Inflammatory macrophage (primary cell): ENCODE measurements around the gene ELMO1.
A peak's percentile ranks its signal among the peaks of the same experiment; 100 is the strongest.

Experiments
- DNase-seq, 2 donors: peaks; one replicate each; pipeline ENCODE4 v3.0.0-alpha.2; 2020 to 2022

ELMO1 gene

DNA sequence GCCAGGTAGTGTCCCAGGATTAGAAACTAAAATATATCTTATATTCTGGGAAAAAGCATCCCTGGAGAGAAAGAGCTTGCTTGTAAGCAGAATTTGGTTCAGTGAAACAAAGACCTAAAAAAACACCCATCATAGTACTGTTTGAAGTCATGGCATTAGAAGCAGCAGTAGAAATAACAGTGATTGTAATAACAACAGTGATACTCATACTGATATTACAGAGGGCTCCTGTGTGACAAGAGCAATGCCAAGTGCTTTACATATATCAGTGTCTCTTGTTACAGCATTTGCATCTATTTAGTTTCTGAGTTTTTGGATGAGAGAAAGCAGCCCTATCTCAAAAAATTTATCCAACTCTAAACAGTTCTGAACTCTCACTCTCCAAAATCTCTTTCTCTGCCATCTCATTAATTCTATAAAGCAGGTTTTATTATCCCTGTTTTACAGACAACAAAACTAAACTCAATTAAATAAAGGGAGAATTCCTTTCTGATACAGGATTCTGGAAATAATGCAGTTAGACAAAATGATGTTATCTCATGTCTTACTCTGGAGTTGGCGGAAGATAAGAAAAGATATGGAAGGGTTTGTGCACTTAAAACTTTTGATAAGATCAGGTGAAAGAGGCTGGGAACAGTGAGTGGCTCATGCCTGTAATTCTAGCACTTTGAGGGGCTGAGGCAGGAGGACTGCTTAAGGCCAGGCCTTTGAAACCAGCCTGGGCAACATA lies 577.9 kb downstream of the ELMO1 start:
- DNase-seq = no peak

DNA sequence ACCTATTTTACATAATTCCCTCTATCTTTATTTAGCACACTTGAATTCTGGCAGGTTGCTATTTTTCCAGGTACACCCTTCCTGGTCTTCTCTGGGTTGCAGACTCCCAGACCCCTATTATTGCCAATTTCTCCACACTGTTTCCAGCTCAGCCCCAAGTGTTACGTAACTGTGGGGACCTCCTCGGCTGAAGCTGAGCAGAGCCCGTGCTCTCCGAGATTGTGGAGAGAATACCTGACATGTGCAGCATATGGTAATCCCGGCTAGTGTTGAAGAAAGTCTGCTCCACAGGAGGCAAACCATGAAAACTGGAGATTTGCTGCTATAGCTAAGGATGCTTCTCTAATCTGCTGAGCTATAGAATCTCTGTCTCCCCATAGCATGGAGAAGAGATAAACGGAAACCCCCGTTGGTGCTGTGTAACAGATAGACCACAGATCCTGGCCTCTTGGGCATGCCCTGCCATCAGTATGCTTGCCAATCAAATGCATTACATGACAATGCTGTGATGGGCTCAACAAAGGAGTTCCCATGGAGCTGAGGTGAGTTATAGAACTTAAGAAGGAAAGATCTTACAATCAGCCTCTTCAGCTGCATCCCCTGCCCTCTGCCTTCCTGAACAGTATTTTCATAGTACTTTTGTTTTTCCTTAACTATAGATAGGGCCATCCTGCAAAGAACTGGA lies 579.8 kb downstream of the ELMO1 start:
- no peak for DNase-seq

- DNase-seq = no peak
These were observed 583.6 kb downstream of the ELMO1 start for GRCh38 chr7:36865019-36865418.

- no peak for DNase-seq
These were observed 584.6 kb downstream of the ELMO1 start for GRCh38 chr7:36863901-36864701.

DNA sequence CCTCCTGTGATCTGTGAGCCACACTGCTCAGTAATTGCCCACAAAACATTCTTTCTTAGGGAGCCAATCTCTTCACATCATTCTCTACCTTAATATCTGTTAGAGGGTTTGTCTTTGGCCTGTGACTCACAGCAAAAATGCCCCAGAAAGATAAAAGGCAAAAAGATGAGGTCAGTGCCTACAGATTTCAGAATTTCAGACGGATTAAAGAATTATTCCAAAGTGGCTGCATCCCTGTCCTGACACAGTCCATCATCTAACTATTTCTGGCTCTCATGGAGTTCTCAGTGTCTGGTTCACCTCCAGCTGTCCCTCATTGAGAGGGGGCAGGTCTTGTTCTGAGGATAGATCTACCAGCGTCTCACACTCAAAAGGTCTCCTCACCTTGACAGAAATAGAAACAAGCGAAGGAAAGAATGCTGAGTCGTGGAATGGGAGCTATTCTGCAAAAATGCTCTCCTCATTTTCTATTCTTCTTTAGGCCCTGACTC lies 585.8 kb downstream of the ELMO1 start:
- DNase-seq = no peak

DNA sequence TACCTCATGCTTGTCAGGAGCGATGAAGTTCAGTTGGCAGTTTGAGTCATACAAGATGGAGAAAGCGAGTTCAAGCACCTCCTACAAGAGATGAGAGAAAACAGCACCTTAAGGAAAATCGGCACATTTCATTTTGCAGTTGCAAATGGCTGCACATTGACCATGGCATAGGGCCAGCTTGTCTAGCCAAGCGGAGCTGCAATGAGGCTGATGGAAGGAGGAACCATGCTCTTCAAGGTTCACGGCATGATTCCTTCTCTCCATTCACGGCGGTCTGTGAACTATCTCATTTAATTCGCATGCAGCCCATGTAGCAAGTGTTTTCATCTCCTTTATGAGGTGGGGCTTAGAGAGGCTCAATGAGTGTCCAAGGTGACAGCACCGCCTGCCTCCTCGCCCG lies 587.0 kb downstream of the ELMO1 start:
- no peak for DNase-seq

DNA sequence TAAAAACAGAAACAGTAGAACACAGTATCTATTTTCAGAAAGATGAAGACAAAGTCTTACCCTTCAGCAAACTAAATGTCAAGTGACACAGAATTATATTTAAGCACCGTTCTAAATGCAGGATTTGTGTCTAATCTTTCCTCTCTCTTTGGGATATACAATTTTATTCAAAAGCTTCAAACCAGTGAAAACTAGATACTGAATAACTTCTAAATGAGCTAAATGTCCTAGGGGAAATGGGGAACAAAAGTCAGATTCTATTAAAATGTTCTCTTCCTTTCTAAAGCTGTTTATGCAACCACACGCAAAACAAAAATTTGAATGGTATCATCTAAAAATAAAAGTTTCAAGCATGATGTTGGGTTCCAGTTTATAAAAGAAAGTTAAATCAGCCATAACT lies 588.0 kb downstream of the ELMO1 start:
- DNase-seq = no peak

DNA sequence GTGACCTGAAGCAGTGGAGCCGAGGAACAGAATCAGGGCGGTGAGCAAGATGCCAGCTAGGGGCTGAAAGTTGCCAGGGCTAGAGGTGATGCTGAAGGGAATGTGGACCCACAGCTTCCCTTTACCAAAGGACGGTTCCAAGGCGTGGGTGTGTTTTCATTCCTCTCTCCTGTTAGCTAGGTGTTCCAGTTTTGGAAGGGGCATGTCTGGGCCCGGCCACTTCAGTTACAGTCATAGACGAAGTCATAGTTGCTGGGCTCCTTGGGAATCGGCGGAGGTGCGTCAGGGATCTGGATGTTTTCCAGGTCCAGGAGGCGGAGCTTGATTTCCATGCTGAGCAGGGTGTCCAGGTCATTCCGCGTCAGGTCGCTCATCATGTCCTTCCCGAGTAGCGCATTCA lies 593.3 kb downstream of the ELMO1 start:
- DNase-seq = no peak

GRCh38 chr7:36854652-36855051 lies 594.0 kb downstream of the ELMO1 start:
- DNase-seq = peak in 1 of 2 donors; percentile 8

DNA sequence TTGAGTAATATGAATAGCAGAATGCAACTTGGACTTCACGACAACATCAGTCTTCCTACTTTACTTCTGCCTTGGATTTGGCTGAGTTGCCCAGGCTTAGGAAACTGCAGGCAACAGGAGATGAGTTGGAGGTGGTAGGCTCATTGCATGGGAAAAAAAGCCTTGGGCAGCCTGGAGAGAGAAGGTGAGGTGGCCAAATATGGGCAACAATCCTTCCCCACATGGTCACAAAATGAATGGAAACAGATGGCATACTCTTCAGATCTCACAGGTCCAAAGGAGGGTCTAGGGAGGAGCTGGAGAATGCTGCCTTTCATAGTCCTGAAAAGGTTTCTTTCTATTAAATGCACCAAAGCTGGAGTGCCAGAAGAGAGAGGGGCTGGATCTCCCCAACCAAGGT lies 595.7 kb downstream of the ELMO1 start:
- DNase-seq = no peak

DNA sequence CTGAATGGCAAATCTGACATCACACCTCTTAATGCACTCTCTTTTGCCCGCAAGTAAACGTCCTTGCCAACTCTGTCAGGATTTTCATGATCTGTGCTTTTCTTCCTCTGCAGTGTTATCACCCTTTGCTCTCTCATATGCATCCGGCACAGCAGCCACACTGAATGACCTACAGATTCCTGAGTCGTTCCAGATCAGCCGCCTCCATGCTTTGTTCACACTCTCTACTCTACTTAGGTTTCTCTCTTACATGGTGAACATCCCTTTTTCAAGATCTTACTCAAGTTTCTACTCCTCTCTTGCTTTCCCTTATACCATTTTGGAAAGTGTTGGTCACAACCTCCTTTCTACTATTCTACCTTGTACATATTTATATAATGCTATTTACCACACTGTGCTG lies 596.6 kb downstream of the ELMO1 start:
- DNase-seq = no peak

- DNase-seq = no peak
These were observed 597.3 kb downstream of the ELMO1 start for GRCh38 chr7:36851382-36851781.

DNA sequence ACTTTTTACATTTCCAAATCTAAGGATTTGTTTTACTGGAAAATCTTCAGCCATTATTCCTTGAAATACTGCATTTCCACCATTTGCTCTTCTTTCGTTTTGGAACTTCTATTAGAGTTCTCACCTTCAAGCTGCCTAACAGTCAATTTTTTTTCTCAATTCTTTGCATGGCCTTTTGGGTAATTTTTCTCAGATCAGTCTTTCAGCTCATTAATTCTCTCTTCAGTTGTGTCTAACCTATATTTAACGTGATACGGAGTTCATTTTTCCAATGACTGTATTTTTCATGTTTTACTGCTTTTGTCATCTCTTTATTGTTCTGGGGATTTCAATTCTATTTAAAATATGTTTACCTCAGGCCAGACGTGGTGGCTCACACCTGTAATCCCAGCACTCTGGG lies 600.7 kb downstream of the ELMO1 start:
- DNase-seq = no peak

DNA sequence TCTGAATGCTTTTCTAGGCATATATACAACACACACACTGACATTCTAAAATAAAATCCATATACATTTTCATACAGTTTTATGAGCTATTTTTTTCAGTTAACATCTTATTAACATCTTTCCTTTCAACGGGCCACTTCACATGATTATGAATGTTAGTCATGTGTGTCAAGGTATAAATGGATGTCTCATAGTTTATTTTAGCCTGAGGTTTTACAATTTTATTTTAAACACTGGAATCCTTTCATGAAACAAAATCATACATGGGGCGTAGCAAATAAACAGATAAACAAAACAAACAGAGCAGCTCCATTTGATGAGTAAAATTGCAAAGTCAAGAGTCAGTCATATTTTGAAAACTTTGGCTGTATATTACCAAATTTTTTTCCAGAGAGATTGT lies 604.3 kb downstream of the ELMO1 start:
- no peak for DNase-seq

- no peak for DNase-seq
These were observed 607.8 kb downstream of the ELMO1 start for GRCh38 chr7:36840904-36841303.

- DNase-seq = no peak
These were observed 609.9 kb downstream of the ELMO1 start for GRCh38 chr7:36838616-36839225.

- no peak for DNase-seq
These were observed 617.6 kb downstream of the ELMO1 start for GRCh38 chr7:36831049-36831448.

DNA sequence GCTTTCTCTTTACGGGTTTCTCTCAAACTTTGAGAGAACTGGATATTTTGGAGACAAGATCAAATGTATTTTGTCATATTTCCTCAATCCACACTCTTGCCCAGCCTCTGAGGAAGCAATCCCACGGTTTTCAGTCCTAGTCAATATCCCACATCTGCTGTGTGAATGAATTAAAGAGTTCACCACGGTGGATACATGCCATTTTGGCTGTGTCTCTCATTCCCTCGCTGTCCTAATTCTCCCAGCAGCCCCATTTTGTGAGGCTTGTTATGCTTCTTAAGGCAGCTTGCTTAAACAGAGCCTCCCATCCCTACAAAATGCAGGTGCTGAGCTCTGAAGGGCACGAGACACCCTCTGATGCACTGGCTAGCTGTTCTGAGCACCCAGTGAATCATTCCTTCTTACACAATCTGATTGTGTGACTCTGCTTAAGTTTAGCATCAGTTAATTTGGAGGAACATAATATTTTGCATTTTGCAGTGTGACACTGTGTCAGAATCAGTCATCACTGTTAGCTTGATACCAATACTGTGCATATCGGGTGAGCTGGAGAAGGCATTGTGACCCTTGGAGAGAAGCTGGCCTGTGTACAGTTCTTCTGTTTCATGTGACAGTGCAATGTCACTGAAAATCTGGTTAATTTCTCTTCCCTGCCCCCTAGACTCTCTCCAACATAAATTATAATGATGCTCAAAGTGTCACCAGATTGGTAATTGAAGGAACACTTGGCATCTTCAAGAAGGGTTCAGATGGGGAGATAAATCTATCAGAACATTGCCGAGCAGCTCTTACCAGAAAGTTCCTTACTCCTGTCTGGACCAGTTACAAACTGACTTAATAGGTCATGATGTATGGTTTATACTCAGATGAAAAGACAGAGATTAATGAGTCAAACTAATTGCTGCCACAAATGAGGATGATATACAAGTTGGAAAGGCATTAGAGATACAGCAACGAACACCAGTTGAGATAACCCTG lies 620.6 kb downstream of the ELMO1 start:
- DNase-seq = peak; percentile 51 to 67

DNA sequence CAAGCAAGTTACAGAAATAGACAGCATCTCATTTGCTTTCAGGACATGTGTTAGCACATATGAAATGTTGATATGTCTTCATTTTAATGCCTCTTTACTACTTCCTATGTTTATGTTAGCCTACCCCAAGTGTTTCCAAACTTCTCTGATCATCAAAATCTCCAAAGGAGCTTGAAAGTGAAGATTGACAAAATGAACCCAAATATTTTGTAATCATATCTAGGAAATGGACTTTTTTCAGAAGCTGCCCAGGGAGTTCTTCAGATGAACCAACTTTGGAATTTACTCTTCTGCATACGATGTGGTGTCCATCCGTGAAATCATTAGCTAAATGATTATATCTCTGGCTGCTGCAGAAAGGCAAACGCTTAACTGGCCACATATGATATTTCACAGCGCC lies 623.2 kb downstream of the ELMO1 start:
- no peak for DNase-seq

DNA sequence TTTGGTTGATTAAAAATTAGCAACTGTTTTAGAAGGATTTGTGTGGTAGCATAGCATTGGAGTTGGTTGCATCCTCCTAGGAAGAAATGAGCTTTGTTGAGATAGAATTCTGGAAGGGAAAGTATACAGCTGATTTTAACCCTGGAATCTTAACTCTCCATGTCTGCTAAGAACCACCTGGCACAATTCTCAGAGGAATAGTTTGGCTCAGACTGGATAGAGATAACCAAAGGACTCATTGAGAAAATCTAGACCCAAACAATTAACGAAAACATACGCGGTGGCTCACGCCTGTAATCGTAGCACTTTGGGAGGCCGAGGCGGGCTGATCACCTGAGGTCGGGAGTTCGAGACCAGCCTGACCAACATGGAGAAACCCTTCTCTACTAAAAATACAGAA lies 625.3 kb downstream of the ELMO1 start:
- no peak for DNase-seq

GRCh38 chr7:36821617-36822016 lies 627.0 kb downstream of the ELMO1 start:
- DNase-seq = no peak
